Tibial artery (tissue), 4 donors: ENCODE data around the gene MOB3A.
A peak's percentile ranks its signal among the peaks of the same experiment; 100 is the strongest.

Experiments used
- DNase-seq, 2 donors: peaks; one replicate each; pipeline ENCODE4 v3.0.0-alpha.2; 2019
- H3K27ac ChIP-seq, 2 donors: fragments of 200-600 bp; sonication (generic) in 1 of 2; 1 replicate in 1 of 2; 2 replicates in 1 of 2; pipeline ENCODE4 v1.5.1; 2018 to 2019; ENCODE audit warnings: mild to moderate bottlenecking in 1 of 2
- H3K27me3 ChIP-seq, 2 donors: fragments of 200-600 bp; sonication (generic) in 1 of 2; one replicate each; pipeline versions ENCODE4 v1.5.1 to v1.6.0; 2016 to 2019
- H3K36me3 ChIP-seq, 3 donors: fragments of 200-600 bp; sonication (generic) in 2 of 3; one replicate each; pipeline ENCODE4 v1.5.1; 2016 to 2019; ENCODE audit warnings: mild to moderate bottlenecking in 2 of 3
- H3K4me1 ChIP-seq, 4 donors: fragments of 200-600 bp; sonication (generic) in 2 of 4; 1 replicate in 3 of 4; 2 replicates in 1 of 4; pipeline ENCODE4 v1.5.1; 2016 to 2019
- H3K4me3 ChIP-seq, 2 donors: fragments of 200-600 bp; sonication (generic) in 1 of 2; 1 replicate in 1 of 2; 2 replicates in 1 of 2; pipeline ENCODE4 v1.5.1; 2018 to 2019; ENCODE audit warnings: mild to moderate bottlenecking in 2 of 2
- H3K9me3 ChIP-seq, 3 donors: fragments of 200-600 bp; sonication (generic) in 1 of 3; one replicate each; pipeline ENCODE4 v1.5.1; 2016 to 2019
- CTCF ChIP-seq, 2 experiments: fragments of 200-600 bp in 1 of 2; fragments of 450-650 bp in 1 of 2; IDR thresholded peaks; one replicate each; pipeline ENCODE4 v1.5.1; 2017 to 2019; ENCODE audit warnings: antibody characterized with exemption in 2 of 2, mild to moderate bottlenecking in 1 of 2, moderate library complexity in 1 of 2
- intact Hi-C: fragments of 100-400 bp; cut with DNase I; formaldehyde crosslinking; loops from one replicate; pipeline ENCODE4 v1.15.0; 2023; ENCODE audit warnings: low total_unique reads

The MOB3A gene

DNA sequence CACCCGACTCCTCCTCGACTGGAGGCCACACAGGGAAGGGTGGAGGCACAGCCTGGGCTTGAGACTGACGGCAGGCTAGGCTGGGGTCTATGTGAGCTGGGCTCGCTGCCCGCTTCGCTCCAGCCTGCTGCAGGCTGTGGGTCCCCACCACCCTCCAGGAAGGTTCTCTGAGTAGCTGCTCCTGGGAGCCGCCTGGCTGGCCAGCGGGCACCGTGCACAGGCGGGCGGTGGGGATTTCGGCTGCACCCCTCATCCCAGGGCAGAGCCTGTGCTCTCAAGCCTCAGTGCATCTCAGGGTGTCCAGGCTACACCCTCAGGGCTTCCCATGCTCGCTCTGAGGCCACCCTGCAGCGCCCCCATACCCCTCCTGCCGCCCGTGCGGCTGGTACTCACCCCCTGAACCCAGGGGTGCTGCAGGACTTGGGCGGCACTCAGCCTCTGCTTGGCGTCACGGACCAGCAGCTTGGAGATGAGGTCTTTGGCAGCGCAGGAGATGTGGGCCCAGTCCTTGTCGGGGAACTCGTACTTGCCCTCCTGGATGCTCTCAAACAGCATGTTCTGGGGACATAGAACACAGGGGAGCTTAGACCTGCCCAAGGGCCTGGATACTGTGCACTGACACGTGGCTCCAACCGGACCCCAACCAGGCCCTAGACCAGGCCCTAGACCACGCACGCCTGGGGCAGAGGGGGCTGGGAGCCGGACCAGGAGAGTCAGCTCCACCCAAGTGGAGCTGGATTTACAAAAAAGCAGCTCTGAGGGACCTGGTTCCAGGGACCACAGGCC, 55.3 kb downstream of the MOB3A start:
- peaks cover 50 to 76% (median 57%) of the 10 kb centered on the region in 3 donors for H3K36me3 ChIP-seq

GRCh38 chr19:2039959-2040646, 56.0 kb downstream of the MOB3A start:
- intact Hi-C loops: no loop called here
- Histone ChIP-seq H3K27me3 (no peaks in the 10 kb centered on the region), H3K4me3 (no peak overlapping the region), H3K9me3 (peaks cover 0 to 7% (median 0%) of the 10 kb centered on the region in 3 donors), H3K27ac (peak overlapping the region; percentile 81 to 86), H3K4me1 (peaks cover 6 to 45% (median 38%) of the 10 kb centered on the region in 4 donors), H3K36me3 (peaks cover 45 to 69% (median 53%) of the 10 kb centered on the region in 3 donors)
- no peak for TF ChIP-seq CTCF (IDR thresholded peaks at IDR 0.05)
- DNase-seq: no peak

More for the DNA sequence above, 55.3 kb downstream of the MOB3A start:
- no peak for TF ChIP-seq CTCF (IDR thresholded peaks at IDR 0.05)
- intact Hi-C loops: no loop called here
- H3K4me3 ChIP-seq: no peak overlapping the region
- H3K4me1 ChIP-seq: peaks cover 6 to 51% (median 45%) of the 10 kb centered on the region in 4 donors
- no peaks in the 10 kb centered on the region for H3K27me3 ChIP-seq
- peaks cover 0 to under 1% (median 0%) of the 10 kb centered on the region in 3 donors for H3K9me3 ChIP-seq
- H3K27ac ChIP-seq: peak overlapping the region; percentile 81 to 86
- no peak for DNase-seq

DNA sequence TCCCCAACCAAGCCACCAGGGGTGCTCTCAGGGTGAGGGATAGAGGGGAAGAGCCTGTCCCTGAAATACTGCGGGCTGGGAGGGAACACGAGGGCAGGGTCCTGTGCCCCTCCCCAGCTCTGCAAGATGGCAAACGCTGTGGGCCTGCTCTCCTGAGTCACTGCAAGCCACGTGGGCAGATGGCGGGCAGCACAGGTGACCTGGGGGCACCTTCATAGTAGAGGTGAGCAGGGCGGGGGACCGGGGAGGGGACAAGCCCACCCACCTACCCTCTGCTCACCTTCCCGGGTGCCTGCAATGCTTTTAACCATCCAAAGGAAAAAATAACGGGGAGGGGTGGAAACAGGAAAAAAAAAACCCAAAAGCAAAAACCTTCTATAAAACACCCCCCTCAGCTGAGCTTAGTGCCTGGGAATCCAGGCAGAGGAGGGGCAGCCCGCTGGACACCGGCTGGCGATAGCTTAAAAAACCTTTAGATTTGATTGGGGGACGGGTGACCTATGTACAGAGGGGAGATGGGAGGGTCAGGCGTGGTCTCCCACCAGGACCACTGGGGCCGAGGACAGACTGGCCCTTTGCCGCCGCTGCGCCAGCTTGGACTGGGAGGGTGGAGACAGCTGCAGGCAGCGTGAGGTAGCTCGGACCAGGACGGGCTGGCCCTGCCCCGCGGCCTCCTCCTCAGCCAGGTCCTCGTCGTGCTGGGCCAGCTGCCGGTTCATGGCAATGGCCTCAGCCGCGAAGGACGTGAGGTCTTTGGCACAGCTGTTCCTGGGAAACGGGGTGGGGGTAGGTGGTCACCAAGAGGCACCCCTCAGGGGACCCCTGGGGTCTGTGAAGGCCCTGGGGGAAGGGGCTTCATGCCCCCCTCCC, 56.8 kb downstream of the MOB3A start:
- Histone ChIP-seq H3K9me3 (peaks cover 0 to 7% (median 0%) of the 10 kb centered on the region in 3 donors), H3K4me3 (no peak overlapping the region), H3K4me1 (peaks cover 6 to 43% (median 37%) of the 10 kb centered on the region in 4 donors), H3K36me3 (peaks cover 45 to 61% (median 53%) of the 10 kb centered on the region in 3 donors), H3K27ac (peak overlapping the region; percentile 34 to 81), H3K27me3 (no peaks in the 10 kb centered on the region)
- intact Hi-C loops: no loop called here
- no peak for TF ChIP-seq CTCF (IDR thresholded peaks at IDR 0.05)
- DNase-seq: no peak

- TF ChIP-seq CTCF (IDR thresholded peaks at IDR 0.05): no peak
- Histone ChIP-seq H3K9me3 (peaks cover 0 to 7% (median 0%) of the 10 kb centered on the region in 3 donors), H3K4me1 (peaks cover 6 to 44% (median 37%) of the 10 kb centered on the region in 4 donors), H3K36me3 (peaks cover 44 to 54% (median 51%) of the 10 kb centered on the region in 3 donors), H3K27ac (peak overlapping the region in 1 of 2 donors; percentile 2), H3K4me3 (no peak overlapping the region), H3K27me3 (no peaks in the 10 kb centered on the region)
- intact Hi-C loops: no loop called here
- no peak for DNase-seq
These were observed 57.6 kb downstream of the MOB3A start for GRCh38 chr19:2038284-2039088.
